GM12892 (cell line): ENCODE measurements around the gene NTSR1.

Source experiments
- POLR2AphosphoS5 ChIP-seq: IDR thresholded peaks from 2 replicates; pipeline ENCODE4 v1.6.1; 2011; ENCODE audit warnings: low read depth, low read length, control low read depth
- TAF1 ChIP-seq: IDR thresholded peaks from 2 replicates; pipeline ENCODE4 v1.6.1; 2011; ENCODE audit warnings: low read depth, mild to moderate bottlenecking, control low read depth, low read length, borderline replicate concordance

DNA sequence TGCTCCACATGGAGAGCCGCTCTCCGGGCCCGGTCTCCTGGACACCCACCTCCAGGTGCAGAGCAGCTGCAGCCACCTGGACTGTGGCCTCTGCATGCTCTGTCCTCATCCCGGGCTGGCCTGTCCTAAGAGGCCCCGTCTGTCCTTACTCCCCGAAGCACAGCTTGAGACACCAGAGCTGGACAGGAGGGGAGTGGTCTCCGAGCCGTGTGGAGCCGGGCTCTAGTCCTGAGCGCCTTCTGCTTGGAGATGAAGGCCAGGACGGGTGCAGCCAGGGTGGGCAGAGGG is 6.7 kb upstream of the NTSR1 start:
- TF ChIP-seq POLR2AphosphoS5 = no peak
- no peak for TF ChIP-seq TAF1
